Measurements from ENCODE around the gene ASB4.
A peak's percentile ranks its signal among the peaks of the same experiment; 100 is the strongest.
"Not testable (repeated sequence)": the region's sequence is repeated elsewhere in the genome, so short reads cannot be mapped to it uniquely, and the experiment has no call there.

The ASB4 gene

DNA sequence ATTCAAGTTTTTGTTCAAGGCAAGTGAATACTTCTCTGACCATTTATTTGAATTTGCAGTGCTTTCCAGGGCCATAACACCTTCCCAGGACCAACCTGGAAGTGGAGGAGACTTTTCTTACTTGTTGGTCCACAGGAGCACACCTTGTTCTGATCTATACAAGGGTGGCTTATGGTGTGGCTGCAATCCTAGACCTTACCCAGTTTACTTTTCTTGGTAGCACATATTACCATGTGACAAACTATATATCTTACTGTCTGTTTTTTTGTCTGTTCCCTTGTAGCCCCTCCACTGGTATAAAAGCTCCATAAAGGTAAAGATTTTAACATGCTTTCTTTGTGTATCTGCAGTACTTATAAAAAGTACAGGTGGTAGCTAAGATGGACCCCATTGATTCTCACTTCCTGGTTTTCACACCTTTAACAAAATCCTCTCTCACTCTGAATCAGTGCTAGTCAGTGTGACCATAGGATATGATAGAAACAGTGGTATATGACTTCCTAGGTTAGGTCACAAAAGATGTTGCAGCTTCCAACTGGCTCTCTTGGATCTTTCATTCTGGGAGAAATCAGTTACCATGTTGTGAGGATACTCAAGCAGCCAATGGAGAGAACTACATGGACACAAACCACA is 5.6 kb upstream of the ASB4 start:
- no peak for DNase-seq (ENCODE audit: low read depth)

DNA sequence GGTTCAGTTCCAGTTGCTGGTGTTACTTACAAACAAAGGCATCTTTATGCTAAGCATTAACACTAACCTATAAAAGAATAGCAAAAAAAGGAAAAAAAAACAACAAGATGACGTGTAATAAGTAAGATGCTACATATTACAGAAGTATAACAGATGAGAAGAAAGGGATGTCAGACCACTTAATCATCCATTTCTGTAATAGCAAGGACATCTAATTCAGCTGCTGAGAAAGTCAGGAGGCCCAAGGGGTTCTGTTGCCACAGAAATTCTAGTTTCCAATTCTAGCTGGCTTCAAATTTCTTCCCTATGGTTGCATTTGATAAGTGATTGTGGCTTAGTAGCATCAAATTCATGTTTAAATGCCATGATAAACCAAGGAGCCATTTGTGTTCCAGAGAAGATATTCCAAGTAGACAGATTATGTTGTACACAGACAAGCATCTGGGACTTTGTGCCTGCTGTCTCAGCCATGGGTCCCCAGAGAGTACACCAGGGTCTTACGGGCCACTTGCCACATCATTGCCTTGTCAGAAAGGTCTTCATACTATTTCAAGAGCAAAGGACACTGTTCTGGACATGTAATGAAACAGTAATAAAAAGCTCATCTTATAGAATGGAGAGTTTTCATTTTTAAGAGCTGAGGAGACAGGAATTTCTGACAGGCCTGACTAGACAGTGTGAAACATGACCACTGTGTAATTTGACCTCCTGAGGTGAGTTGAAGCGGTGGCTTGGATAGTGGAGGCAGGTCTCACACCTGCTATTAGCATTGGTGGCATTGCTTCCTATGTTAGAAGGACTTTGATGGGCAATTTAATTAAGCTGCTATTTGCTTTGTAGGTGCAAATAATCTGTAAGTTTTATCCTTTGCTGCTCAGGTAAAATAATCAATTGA is 4.2 kb upstream of the ASB4 start:
- no peak for DNase-seq (ENCODE audit: low read depth)

DNA sequence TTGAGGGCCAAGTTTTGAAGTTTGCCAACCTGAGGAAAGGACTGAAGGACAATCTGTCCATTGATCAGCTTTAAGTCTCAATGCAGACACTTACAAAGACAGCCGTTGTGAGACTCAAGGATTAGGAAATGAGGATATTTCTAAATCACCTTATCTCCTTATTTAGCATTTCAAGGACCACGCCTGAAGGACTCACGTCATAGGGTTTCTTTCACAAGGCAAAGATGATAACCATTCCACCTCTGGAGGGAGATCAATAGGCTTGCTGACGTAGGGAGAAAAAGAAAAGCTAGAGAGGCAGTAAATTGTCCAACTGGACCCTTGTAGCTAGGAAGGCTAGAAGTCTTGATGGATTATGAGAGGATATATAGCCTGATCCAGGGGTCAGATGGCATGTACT is 3.3 kb upstream of the ASB4 start:
- DNase-seq (ENCODE audit: low read depth) = no peak

DNA sequence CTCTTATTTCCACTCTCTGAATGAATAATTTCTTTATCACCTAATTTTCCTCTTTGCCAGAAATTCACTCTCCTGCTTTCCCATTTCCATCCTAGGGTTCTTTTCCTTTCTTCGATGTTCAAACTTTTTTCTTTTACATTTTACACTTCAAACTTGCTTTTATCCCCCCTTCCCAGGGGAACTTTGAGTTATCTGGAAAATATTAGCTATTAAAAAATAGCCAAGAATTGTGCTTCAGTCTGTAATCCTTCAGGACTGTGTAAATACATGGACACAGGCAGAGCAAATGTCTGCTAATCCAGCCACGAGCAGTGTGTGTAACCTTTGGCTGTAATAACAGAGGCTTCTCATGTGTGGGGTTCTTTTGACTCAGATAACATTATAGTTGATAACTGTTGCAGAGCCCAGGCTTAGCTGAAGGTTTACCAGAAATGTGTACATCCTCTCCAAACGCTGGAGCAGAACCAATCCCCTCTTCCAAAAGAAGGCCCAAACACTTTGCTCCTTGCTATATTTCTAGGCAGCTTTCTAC is 4.6 kb downstream of the ASB4 start:
- DNase-seq (ENCODE audit: low read depth) = no peak

DNA sequence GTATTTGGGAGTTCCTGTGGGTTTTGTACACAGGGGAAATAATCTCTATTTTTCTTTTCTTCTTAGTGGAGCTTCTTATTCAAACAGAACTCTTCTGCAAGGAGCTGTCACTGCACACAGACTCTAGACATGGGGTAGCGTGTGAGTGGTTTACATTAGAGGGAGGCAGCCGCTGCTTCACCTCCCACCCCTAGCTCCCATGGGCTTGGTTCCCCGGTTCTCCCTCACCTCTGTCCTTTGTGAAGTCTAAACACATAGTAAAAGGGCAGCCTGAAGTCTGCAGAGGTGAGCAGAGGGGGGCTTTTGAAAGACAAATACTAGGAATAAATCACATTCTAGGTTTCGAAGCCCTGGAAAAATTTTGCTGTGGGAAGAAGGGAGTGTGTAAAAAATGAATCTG is 5.5 kb downstream of the ASB4 start:
- DNase-seq (ENCODE audit: low read depth) = no peak

DNA sequence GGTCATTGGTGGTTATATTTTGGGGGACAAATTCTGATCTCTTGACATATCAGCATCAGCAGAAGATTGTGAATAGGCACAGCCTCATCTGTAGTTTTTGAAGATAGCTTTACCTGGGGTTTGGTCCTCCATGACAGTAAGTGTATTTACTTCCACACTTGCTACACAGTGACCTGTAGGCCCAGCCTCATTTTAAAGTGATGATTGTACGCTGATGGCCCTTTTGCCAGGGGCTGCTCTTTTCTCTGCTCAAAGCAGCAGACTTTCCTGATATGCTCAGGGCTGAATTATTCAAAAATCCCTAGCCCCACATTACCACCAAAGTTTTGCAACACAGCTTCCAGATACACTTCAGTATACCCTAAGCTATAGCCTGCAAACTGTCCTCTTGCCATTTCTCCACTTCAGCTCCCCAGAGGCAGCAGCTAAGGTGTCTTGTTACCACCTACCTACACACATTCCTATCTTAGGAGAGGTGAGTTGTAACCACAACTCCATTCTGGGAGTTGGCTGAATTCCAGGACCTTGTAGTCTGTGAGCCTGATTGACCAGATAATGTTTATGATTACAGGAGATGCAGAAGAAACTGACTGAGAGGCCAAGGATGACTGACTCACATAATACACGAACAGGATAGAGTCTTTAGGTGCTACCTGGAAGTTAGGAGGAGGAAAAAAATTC is 6.0 kb downstream of the ASB4 start:
- no peak for DNase-seq (ENCODE audit: low read depth)

DNA sequence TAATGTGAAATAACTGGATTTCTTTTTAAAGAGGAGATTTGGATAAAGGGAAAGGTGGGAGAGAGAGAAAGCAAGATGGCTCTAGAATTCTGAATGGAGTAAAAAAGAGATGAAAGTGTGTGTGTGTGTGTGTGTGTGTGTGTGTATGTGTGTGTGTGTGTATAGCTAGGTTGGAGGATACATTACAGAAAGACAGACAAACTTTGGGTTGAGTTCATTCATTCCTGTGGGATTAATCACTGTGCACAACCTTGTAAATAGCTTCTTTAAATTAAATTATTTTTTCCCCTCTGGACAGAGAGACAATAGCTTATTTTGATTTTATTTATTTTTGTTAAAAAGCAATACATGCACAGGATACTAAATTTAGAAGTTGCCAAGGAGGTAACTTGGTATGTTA is 7.5 kb downstream of the ASB4 start:
- no peak for DNase-seq (ENCODE audit: low read depth)

DNA sequence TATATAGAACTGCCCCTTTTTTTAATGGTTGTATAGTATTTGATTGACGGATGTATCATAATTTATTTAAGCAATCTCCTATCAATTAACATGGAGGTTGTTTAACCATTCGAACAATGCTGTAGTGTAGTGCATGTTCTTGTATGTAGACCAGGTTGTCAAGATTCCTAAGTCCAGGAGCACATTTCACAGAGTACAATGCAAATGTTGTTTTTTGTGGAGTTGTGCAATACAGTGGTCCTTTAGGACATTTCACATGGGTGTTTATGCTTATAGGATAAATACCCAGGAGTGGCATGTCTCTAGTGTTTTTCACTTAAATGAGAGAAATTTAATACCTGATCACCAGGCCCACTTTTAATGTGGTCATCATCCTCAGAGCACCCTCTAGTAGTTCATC is 8.1 kb downstream of the ASB4 start:
- DNase-seq (ENCODE audit: low read depth) = no peak

DNA sequence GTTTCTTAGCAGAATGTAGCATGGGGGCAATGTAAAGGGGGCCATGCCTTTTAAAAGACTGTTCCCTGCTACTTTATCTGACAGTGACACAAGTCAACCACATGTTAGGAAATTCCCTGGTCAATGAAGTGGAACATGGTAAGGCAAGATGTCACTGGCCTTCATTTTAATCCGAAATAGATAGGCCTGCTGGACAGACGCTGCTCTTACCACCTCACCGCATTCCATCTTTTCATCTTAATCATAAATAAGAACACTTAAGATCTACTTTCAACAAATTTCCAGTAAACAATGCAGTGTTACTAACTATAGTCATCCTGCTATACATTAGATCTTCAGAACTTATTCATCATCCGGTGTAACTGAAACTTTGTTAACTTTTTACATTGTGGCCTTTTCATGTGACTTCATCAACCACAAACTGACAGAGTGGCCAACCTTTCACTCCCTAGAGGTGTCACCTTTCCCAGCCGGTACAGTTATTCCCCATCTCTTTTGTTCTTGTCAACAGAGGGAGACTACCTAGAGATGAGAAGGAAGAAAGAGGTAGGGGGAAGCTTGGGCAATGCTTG is 15.6 kb downstream of the ASB4 start:
- no peak for DNase-seq (ENCODE audit: low read depth)

DNA sequence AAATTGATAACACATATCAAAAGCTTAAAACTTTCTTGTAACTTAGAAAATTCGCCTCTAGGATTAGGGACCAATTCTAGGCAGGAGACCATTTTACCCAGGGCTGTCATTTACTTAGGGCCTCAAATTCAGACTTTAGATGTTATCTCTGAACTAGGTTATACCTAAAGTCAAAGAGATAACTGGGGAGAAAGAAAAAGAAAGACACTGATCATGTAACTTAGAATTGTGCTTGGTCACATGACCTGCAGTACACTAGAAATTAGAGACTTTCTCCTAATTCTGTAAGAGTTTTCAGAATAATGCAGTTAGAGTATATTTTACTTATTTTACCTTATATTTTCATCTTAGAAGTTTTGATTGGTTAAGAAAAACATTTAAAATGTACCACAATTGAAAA is 16.7 kb downstream of the ASB4 start:
- no peak for DNase-seq (ENCODE audit: low read depth)

DNA sequence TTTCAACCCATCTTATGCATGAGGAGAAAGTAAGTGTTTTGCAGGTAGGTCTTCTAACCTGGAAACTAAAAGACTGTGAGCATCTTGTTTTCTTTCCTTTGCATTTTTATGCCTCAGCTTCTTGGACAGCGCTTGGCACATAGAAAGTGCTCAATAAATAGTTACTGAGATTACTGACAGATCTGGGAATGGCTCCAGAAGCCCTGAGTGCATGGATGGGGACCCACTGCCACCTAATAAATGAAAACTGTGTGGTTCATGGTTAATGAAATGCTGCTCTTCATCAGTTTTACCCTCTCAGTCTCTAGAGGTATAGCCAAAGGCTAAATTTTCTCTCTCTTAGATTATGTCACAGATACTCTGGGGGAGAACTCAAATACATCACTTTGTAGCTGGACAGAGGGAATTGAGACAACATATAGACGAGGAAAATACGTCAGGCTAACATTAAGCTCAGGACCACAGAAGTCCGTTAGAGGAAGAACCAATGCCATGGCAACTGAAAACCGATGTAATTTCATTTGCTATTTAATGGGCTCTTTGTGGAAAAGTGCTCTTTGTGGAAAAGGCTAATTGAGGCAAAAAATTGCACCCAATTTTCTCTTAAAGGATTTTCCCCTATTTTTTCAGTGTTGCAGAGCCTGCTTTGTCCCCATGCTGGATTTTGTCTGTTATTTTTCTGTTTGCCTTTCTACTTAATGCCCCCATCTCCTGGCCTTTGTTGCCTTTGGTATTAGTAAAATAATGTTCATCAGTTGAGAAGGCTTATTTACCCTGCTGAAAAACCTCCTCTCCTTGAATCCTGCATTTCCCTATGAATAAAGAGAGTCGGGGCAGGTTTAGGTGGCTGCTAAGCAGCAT is 17.8 kb downstream of the ASB4 start:
- DNase-seq (ENCODE audit: low read depth) = no peak

DNA sequence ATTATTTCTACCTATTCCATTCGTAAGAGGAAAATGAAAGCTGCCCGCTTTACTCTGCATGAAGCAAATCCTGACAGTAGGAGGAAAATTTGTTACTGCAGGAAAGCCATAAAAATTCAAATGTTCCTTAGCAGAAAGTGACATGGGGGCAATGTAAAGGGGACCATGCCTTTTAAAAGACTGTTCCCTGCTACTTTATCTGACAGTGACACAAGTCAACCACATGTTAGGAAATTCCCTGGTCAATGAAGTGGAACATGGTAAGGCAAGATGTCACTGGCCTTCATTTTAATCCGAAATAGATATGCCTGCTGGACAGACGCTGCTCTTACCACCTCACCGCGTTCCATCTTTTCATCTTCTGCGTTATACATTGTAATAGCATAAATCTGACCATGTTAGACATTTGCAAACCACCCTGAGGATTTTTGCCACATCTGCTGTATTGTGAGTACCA is 18.4 kb downstream of the ASB4 start:
- DNase-seq (ENCODE audit: low read depth) = not testable (repeated sequence)

DNA sequence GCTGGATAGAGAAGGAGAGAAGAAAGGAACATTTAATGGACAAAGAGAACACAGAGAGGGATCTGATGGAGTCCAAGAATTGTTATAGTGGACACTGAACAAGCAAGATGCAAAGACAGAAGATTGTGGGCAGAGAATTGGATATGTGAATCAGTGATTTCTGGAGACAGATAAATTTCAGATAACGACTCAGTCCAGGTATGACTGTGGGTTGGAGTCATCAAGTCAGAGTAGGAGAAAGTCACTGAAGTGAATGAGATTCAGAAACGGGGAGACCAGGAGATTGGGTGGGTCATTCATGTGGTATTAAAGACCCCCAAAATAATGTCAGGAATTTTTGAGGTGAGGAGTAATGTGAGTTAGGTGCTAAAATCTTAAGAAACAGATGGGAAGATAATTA is 23.0 kb downstream of the ASB4 start:
- no peak for DNase-seq (ENCODE audit: low read depth)

DNA sequence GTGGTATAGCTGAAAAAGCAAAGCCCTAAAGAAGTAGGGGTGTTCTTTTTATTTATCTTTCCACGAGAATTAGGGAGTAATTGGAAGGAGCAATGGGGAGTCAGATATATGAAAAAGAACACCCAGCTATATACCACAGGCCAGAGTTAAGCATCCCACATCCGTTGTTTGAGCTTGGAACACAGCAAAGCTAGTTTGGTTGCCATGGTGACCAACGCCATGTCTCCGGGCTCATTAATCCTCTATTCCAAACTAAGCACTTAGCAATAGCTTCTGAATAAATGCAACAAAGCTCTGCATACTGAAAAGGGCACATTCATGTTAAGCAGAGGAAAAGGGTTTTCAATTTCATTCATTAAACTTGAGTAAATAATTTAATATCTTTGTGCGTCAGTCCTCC is 23.5 kb downstream of the ASB4 start:
- DNase-seq (ENCODE audit: low read depth) = no peak

DNA sequence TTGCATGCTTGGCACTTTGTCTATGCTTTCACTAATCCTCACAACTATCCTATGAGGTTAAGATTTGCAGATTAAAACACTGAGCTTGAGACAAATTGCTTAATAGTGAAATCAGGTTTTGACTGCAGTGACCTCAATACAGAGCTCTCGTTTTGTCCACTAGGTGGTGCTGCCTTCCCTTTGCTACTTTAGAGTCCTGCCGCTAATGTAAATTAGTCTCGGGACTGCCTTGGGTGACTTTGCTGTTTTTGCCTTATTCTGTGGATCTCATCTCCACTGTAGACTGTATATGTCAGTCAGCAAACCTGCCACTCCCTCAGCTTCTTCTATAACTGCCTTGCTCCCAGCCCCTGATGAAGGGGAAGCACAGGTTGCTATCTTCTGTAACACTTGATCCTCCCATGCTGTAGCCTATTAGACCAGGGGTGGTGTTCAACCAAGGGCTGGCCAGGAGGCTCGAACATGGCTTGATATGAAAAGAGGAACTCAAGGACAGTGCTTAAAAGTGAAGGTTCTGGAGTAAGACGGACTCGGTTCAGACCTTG is 26.0 kb downstream of the ASB4 start:
- DNase-seq (ENCODE audit: low read depth) = peak; percentile 4

DNA sequence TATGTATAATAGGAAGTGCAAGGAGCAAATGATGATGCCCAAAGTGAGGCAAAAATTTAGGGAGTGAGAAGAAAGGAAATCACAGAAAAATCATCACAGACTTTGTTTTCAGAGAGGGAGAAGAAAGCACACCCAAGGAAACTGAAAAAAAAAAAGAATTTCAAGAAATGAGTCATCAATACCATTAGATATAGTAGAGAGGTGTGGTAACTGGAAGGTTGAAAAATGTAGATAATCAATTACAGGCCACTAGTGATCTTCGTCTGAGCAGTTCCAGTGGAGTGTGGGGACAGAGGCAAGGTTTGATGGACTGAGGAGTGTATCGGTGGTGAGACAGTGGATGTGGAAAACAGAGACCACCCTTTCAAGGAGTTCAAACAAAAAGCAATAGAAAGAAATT is 31.7 kb downstream of the ASB4 start:
- DNase-seq (ENCODE audit: low read depth) = no peak

DNA sequence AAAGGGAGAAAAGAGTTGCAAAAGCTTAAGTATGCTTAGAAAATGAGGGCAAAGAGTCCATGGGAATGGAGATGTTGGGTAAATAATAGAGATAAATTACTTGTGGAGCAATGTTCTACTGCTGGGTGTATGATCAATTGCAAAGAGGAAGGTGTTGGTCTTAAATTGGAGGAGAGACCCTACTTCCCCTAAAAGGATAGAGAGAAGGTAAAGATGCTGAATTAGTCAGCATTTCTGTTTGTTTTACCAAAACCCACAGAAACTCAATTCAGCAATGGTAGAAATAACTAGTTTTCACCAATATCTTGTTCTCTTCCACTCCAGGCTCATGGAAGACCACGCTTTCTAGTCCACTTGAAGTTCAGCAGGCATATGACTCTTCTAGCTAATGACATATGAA is 32.1 kb downstream of the ASB4 start:
- DNase-seq (ENCODE audit: low read depth) = no peak

DNA sequence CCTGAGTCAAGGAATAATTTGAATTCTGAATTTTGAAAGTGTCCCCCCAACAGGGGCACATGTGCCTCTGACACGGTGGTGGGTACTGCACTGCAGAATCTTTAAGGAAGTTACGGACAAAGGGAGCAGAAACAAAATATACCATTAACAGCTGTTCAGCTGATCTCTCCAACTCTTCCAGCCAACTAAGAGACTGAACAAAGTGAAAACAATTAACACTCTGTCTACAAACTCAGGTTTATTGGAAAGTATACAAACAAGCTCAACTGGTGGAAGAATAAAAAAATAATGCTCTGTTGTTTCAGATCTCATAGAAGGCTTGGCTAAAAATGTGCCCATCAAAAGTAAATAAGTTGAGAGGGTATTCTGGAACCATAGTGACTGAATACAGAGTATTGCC is 34.4 kb downstream of the ASB4 start:
- DNase-seq (ENCODE audit: low read depth) = no peak

DNA sequence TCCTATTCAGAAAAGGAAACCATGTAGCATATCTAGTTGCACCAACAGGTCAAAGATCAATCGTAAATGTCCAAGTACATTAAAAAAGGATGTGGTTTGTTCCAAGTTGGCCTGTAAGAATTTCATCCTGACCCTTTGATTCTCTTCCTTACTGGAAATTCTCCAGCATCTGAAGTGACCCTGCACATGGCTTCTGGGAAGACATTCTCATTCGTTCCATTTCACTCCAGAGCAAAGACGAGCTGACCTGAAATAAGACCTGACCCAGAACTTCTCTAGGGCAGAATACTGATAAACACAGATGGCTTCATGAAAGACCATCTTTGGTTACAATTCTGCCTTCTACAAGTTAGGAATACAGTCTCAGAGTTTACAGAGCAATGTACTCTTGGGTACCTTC is 39.8 kb downstream of the ASB4 start:
- DNase-seq (ENCODE audit: low read depth) = no peak

DNA sequence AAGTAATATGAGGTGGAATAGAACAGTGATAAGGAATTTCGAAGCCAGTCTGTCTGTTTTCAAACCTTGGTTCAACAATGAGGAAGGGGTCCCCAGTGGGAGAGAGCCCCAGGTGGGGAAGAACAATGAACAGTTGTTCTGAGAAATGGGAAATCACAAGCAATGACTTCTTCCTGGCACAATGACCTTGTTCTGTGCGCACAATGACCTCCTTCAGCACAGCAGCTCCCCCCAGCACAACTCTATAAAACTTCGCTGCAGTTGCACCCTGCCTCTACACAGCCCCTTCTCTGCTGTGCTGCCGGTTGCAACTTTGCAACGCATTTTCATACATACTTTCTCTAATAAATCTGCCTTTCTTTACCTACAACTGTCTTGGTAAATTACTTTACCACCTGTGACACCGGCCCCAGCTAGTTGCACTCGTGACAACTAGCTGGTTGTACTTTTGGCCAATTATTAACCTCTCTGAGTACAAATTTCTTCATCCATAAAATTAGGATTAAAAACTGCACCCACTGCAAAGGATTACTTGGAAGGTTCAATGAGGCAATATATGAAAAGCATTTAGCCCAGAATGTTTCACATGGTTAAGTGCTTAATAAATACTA is 40.5 kb downstream of the ASB4 start:
- DNase-seq (ENCODE audit: low read depth) = no peak

All from T follicular helper cell (primary cell).